ENCODE data around the gene SPEG.

SPEG gene

GRCh38 chr2:219531639-219532377 is 97.2 kb downstream of the SPEG start:
- DNase-seq (ENCODE audit: low read depth), result no peak
- H3K4me3 ChIP-seq (ENCODE audit: low read depth, low read length), result no peak overlapping the region
- TF ChIP-seq CTCF (IDR thresholded peaks at IDR 0.05; ENCODE audit: low read depth, low read length, missing control alignments), result no peak
- in situ Hi-C loops (cut with HindIII; ENCODE audit: low sequenced_read_pairs), result loop anchor here (25.0 kb wide), 1 partner anchor 120 kb away; the partner anchor contains the start of gene DES

GRCh38 chr2:219532378-219532649 is 97.7 kb downstream of the SPEG start:
- TF ChIP-seq CTCF (IDR thresholded peaks at IDR 0.05; ENCODE audit: low read depth, low read length, missing control alignments), result no peak
- DNase-seq (ENCODE audit: low read depth), result no peak
- no peak overlapping the region for H3K4me3 ChIP-seq (ENCODE audit: low read depth, low read length)
- in situ Hi-C loops (cut with HindIII; ENCODE audit: low sequenced_read_pairs), result loop anchor here (25.0 kb wide), 1 partner anchor 120 kb away; the partner anchor contains the start of gene DES

- no peak overlapping the region for H3K4me3 ChIP-seq (ENCODE audit: low read depth, low read length)
- no peak for DNase-seq (ENCODE audit: low read depth)
- in situ Hi-C loops (cut with HindIII; ENCODE audit: low sequenced_read_pairs), result loop anchor here (25.0 kb wide), 1 partner anchor 122 kb away; the partner anchor contains the start of gene DES
- no peak for TF ChIP-seq CTCF (IDR thresholded peaks at IDR 0.05; ENCODE audit: low read depth, low read length, missing control alignments)
Observed at GRCh38 chr2:219533930-219534661, 99.5 kb downstream of the SPEG start.

- DNase-seq (ENCODE audit: low read depth), result no peak
- TF ChIP-seq CTCF (IDR thresholded peaks at IDR 0.05; ENCODE audit: low read depth, low read length, missing control alignments), result no peak
- H3K4me3 ChIP-seq (ENCODE audit: low read depth, low read length), result no peak overlapping the region
- in situ Hi-C loops (cut with HindIII; ENCODE audit: low sequenced_read_pairs), result loop anchor here (25.0 kb wide), 1 partner anchor 124 kb away; the partner anchor contains the start of gene DES
Observed at GRCh38 chr2:219536425-219536824, 101.8 kb downstream of the SPEG start.

GRCh38 chr2:219536967-219537366 is 102.3 kb downstream of the SPEG start:
- in situ Hi-C loops (cut with HindIII; ENCODE audit: low sequenced_read_pairs), result loop anchor here (25.0 kb wide), 1 partner anchor 125 kb away; the partner anchor contains the start of gene DES
- TF ChIP-seq CTCF (IDR thresholded peaks at IDR 0.05; ENCODE audit: low read depth, low read length, missing control alignments), result no peak
- no peak overlapping the region for H3K4me3 ChIP-seq (ENCODE audit: low read depth, low read length)
- DNase-seq (ENCODE audit: low read depth), result no peak

- no peak for DNase-seq (ENCODE audit: low read depth)
- in situ Hi-C loops (cut with HindIII; ENCODE audit: low sequenced_read_pairs), result loop anchor here (25.0 kb wide), 1 partner anchor 126 kb away; the partner anchor contains the start of gene DES
- H3K4me3 ChIP-seq (ENCODE audit: low read depth, low read length), result no peak overlapping the region
- no peak for TF ChIP-seq CTCF (IDR thresholded peaks at IDR 0.05; ENCODE audit: low read depth, low read length, missing control alignments)
Observed at GRCh38 chr2:219537657-219538488, 103.2 kb downstream of the SPEG start.

All from astrocyte of the cerebellum (primary cell).